PC-9 (cell line): ENCODE results near the gene MTREX. TPM values are rescaled to one million over a fixed set of nuclear protein-coding genes. Genes with fewer than 3 reads are reported as not detected.

Source experiments
- BruUV-seq: library from RNA; stranded (reverse); fragments of 400-500 nt; replicated peaks from 2 replicates; lab custom pipeline; 2021; lab: Mats Ljungman, UMichigan
- CTCF ChIA-PET: fragments of 300-600 bp; sonication (Branson Sonifier 250); formaldehyde crosslinking; loops from one replicate; lab custom pipeline; 2022; ENCODE audit warnings: antibody characterized with exemption; lab: Charles Lee
- POLR2A ChIA-PET: fragments of 300-600 bp; sonication (Branson Sonifier 250); formaldehyde crosslinking; loops from one replicate; lab custom pipeline; 2022; ENCODE audit warnings: antibody characterized with exemption; ENCODE audit not compliant: unreplicated experiment; lab: Charles Lee
- DNase-seq, 2 experiments: peaks; one replicate each; pipeline versions ENCODE4 v3.0.0 to v3.0.0-alpha.2; 2015 to 2022; ENCODE audit warnings: mixed read lengths in 1 of 2
- H2AFZ ChIP-seq: fragments of 200-600 bp; sonication (generic); 2 replicates; pipeline ENCODE4 v1.8.1; 2017; ENCODE audit warnings: antibody characterized with exemption
- H3F3A ChIP-seq: fragments of 200-600 bp; sonication (generic); 2 replicates; pipeline ENCODE4 v1.8.1; 2017; ENCODE audit warnings: antibody characterized with exemption, mild to moderate bottlenecking, low read depth; ENCODE audit not compliant: insufficient read depth
- H3K27ac ChIP-seq: fragments of 200-600 bp; sonication (generic); 2 replicates; pipeline ENCODE4 v1.6.1; 2016; ENCODE audit warnings: mixed run types
- H3K27me3 ChIP-seq: fragments of 200-600 bp; sonication (generic); 2 replicates; pipeline ENCODE4 v1.6.1; 2016; ENCODE audit warnings: low read depth, mixed run types; ENCODE audit not compliant: insufficient read depth
- H3K36me3 ChIP-seq: fragments of 200-600 bp; sonication (generic); 2 replicates; pipeline ENCODE4 v1.6.1; 2016; ENCODE audit warnings: low read depth, mixed run types
- H3K4me1 ChIP-seq: fragments of 200-600 bp; sonication (generic); replicated peaks from 2 replicates; pipeline ENCODE4 v1.6.1; 2016; ENCODE audit warnings: mixed run types; ENCODE audit not compliant: insufficient read depth
- H3K4me2 ChIP-seq: fragments of 200-600 bp; sonication (generic); 2 replicates; pipeline ENCODE4 v1.6.1; 2017; ENCODE audit warnings: mixed run types
- H3K4me3 ChIP-seq: fragments of 200-600 bp; sonication (generic); 2 replicates; pipeline ENCODE4 v1.6.1; 2016; ENCODE audit warnings: mixed run types
- H3K79me2 ChIP-seq: fragments of 200-600 bp; sonication (generic); 2 replicates; pipeline ENCODE4 v1.6.1; 2017; ENCODE audit warnings: low read depth, mixed run types
- H3K9me2 ChIP-seq: fragments of 200-600 bp; sonication (generic); 2 replicates; pipeline ENCODE4 v1.8.1; 2017; ENCODE audit warnings: mild to moderate bottlenecking; ENCODE audit not compliant: insufficient read depth
- H3K9me3 ChIP-seq: fragments of 200-600 bp; sonication (generic); 2 replicates; pipeline ENCODE4 v1.8.1; 2016; ENCODE audit warnings: low read depth; ENCODE audit not compliant: insufficient read depth
- H4K20me1 ChIP-seq: fragments of 200-600 bp; sonication (generic); 2 replicates; pipeline ENCODE4 v1.8.1; 2017; ENCODE audit not compliant: insufficient read depth
- CTCF ChIP-seq: fragments of 200-600 bp; sonication (generic); conservative IDR thresholded peaks from 2 replicates; pipeline ENCODE4 v1.6.1; 2017; ENCODE audit warnings: mixed run types, antibody characterized with exemption, mild to moderate bottlenecking, moderate library complexity
- EZH2 ChIP-seq: fragments of 200-600 bp; sonication (generic); IDR thresholded peaks from 2 replicates; pipeline ENCODE4 v1.8.0; 2017; ENCODE audit warnings: antibody characterized with exemption, low read depth
- intact Hi-C: fragments of 100-400 bp; cut with micrococcal nuclease; formaldehyde crosslinking; loops from one replicate; pipeline ENCODE4 v1.10.0; 2022; ENCODE audit not compliant: unreplicated experiment
- total RNA-seq: library from RNA; stranded (reverse); gene quantifications from 2 replicates; pipeline ENCODE4 v1.2.3, GENCODE V29; 2021

MTREX gene
- total RNA-seq, 1 experiment from 2014 or later, result 56.7 TPM

GRCh38 chr5:55391707-55392106 is 83.9 kb downstream of the MTREX start:
- Histone ChIP-seq H3K27ac (no peak overlapping the region), H3K4me2 (no peak overlapping the region), H3K79me2 (no peaks in the 10 kb centered on the region), H3K27me3 (no peaks in the 10 kb centered on the region), H3K9me2 (no peaks in the 10 kb centered on the region), H3K36me3 (peaks cover 29% of the 10 kb centered on the region), H3K9me3 (no peaks in the 10 kb centered on the region; the same call in 1 of the 2 replicates), H3K4me1 (no peaks in the 10 kb centered on the region; the same call in 1 of the 2 replicates), H2AFZ (no peak overlapping the region), H3K4me3 (no peak overlapping the region), H3F3A (peaks cover 7% of the 10 kb centered on the region; the same call in 1 of the 2 replicates), H4K20me1 (no peaks in the 10 kb centered on the region)
- no peak for DNase-seq
- no TSS peak for BruUV-seq
- TF ChIP-seq CTCF (no peak), EZH2 (no peak)
- ChIA-PET POLR2A (no interaction called here), CTCF (interaction anchor here (0.6 kb wide), 1 partner anchor 286 kb away, joined by 3 read pairs; no protein-coding TSS in a partner anchor)
- intact Hi-C loops, result no loop called here

GRCh38 chr5:55392669-55393068 is 84.9 kb downstream of the MTREX start:
- Histone ChIP-seq H3K27ac (no peak overlapping the region), H3K9me2 (no peaks in the 10 kb centered on the region), H3K9me3 (no peaks in the 10 kb centered on the region; the same call in 1 of the 2 replicates), H3K36me3 (peaks cover 25% of the 10 kb centered on the region), H3K4me3 (no peak overlapping the region), H3F3A (peaks cover 7% of the 10 kb centered on the region; the same call in 1 of the 2 replicates), H3K4me1 (no peaks in the 10 kb centered on the region; the same call in 1 of the 2 replicates), H3K4me2 (no peak overlapping the region), H3K79me2 (no peaks in the 10 kb centered on the region), H4K20me1 (no peaks in the 10 kb centered on the region), H3K27me3 (no peaks in the 10 kb centered on the region), H2AFZ (no peak overlapping the region)
- intact Hi-C loops, result no loop called here
- BruUV-seq, result no TSS peak
- no peak for DNase-seq
- no peak for TF ChIP-seq CTCF
- no peak for TF ChIP-seq EZH2
- CTCF ChIA-PET, result no interaction called here
- POLR2A ChIA-PET, result no interaction called here

GRCh38 chr5:55393501-55394175 is 85.8 kb downstream of the MTREX start:
- Histone ChIP-seq H4K20me1 (0 out of 2 replicates have a peak, but pooled peaks cover 3% of the 10 kb centered on the region), H2AFZ (no peak overlapping the region), H3K27ac (no peak overlapping the region), H3K9me2 (no peaks in the 10 kb centered on the region), H3K9me3 (no peaks in the 10 kb centered on the region; the same call in 1 of the 2 replicates), H3K4me2 (no peak overlapping the region), H3F3A (peaks cover 5% of the 10 kb centered on the region; the same call in 1 of the 2 replicates), H3K79me2 (no peaks in the 10 kb centered on the region), H3K36me3 (peaks cover 15% of the 10 kb centered on the region), H3K4me1 (no peaks in the 10 kb centered on the region), H3K4me3 (no peak overlapping the region), H3K27me3 (no peaks in the 10 kb centered on the region)
- intact Hi-C loops, result no loop called here
- POLR2A ChIA-PET, result no interaction called here
- TF ChIP-seq EZH2 (no peak), CTCF (no peak)
- DNase-seq, result no peak
- no TSS peak for BruUV-seq
- CTCF ChIA-PET, result no interaction called here
